ENCODE data around the gene SCAPER.
"Not testable (repeated sequence)": the region's sequence is repeated elsewhere in the genome, so short reads cannot be mapped to it uniquely, and the experiment has no call there.

Gene SCAPER

GRCh38 chr15:76327191-76328105 is 577.7 kb downstream of the SCAPER start:
- TF ChIP-seq POLR2A (IDR thresholded peaks at IDR 0.05; ENCODE audit: low read length): no peak
- no peak for TF ChIP-seq GATA1 (IDR thresholded peaks at IDR 0.05; ENCODE audit: low read depth, low read length)
- DNase-seq: no peak

DNA sequence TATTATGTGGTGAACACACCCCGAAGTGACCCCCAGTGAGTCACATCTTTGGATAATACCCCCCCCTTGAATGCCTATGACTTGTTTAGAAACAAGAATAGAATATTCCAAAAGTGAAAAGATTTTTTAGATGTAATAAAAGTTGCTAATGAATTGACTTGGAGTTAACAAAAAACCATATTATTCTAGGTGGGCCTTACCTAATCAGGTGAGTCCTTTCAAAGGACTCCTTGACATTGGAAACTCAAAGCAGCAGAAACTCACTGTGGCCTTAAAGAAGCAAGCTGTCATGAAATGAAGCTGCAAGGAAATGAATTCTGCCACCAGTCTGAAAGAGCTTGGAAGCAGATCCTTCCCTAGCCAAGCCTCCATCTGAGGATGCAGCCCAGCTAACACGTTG is 579.4 kb downstream of the SCAPER start:
- TF ChIP-seq GATA1 (IDR thresholded peaks at IDR 0.05; ENCODE audit: low read depth, low read length): no peak
- TF ChIP-seq POLR2A (IDR thresholded peaks at IDR 0.05; ENCODE audit: low read length): no peak
- DNase-seq: no peak

- TF ChIP-seq GATA1 (IDR thresholded peaks at IDR 0.05; ENCODE audit: low read depth, low read length) (no peak), POLR2A (IDR thresholded peaks at IDR 0.05; ENCODE audit: low read length) (no peak)
- DNase-seq: no peak
Measured at GRCh38 chr15:76324066-76324465, 581.1 kb downstream of the SCAPER start.

DNA sequence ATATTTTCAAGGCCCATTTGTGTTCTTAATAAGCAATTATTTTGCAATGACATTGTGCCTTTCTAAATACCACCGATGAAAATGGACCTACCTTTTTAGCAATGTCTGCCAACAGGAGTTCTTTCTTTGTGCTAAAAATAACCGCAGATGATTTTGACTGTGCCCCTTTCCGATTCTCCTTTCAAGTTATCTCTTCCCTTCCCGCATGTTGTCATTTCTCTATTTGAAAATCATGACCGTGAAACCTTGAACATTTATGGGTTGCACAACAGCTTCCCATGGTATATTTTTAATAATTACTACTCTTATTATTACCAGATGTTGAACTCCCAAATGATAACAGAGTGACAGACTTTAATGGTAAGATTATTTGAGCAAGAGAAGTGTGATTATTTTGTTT is 583.5 kb downstream of the SCAPER start:
- DNase-seq: no peak
- TF ChIP-seq POLR2A (IDR thresholded peaks at IDR 0.05; ENCODE audit: low read length) (no peak), GATA1 (IDR thresholded peaks at IDR 0.05; ENCODE audit: low read depth, low read length) (no peak)

GRCh38 chr15:76321171-76321570 is 584.0 kb downstream of the SCAPER start:
- TF ChIP-seq GATA1 (IDR thresholded peaks at IDR 0.05; ENCODE audit: low read depth, low read length) (no peak), POLR2A (IDR thresholded peaks at IDR 0.05; ENCODE audit: low read length) (no peak)
- DNase-seq: no peak

GRCh38 chr15:76320012-76320411 is 585.1 kb downstream of the SCAPER start:
- no peak for DNase-seq
- TF ChIP-seq POLR2A (IDR thresholded peaks at IDR 0.05; ENCODE audit: low read length): no peak
- no peak for TF ChIP-seq GATA1 (IDR thresholded peaks at IDR 0.05; ENCODE audit: low read depth, low read length)

GRCh38 chr15:76313731-76314130 is 591.4 kb downstream of the SCAPER start:
- TF ChIP-seq GATA1 (IDR thresholded peaks at IDR 0.05; ENCODE audit: low read depth, low read length): no peak
- TF ChIP-seq POLR2A (IDR thresholded peaks at IDR 0.05; ENCODE audit: low read length): no peak
- DNase-seq: peak; percentile 19 to 45

DNA sequence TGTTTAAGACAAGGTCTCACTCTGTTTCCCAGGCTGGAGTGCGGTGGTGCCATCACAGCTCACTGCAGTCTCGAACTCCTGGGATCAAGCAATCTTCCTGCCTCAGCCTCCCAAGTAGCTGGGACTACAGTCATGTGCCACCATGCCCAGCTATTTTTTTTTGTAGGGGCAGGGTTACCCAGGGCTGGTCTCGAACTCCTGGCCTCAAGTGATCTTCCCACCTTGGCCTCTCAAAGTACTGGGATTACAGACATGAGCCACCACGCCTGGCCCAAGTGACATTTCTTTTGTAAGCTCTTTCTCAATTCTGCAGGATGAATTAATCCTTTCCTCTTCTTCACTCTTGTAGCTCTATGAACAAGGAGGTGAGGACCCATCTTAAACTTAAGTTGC is 592.0 kb downstream of the SCAPER start:
- DNase-seq: not testable (repeated sequence)

GRCh38 chr15:76312540-76313174 is 592.5 kb downstream of the SCAPER start:
- TF ChIP-seq GATA1 (IDR thresholded peaks at IDR 0.05; ENCODE audit: low read depth, low read length) (no peak), POLR2A (IDR thresholded peaks at IDR 0.05; ENCODE audit: low read length) (no peak)
- peak; percentile 31 to 33 for DNase-seq

- peak; percentile 94 for TF ChIP-seq POLR2A (IDR thresholded peaks at IDR 0.05; ENCODE audit: low read length)
- no peak for TF ChIP-seq GATA1 (IDR thresholded peaks at IDR 0.05; ENCODE audit: low read depth, low read length)
- DNase-seq: peak; percentile 96
Measured at GRCh38 chr15:76311100-76311953, 593.8 kb downstream of the SCAPER start, which contains the start of gene ETFA. ETFA (minus strand) TSS chr15:76311469; CDS start chr15:76311388, 81 bp downstream.

GRCh38 chr15:76310475-76311099 is 594.6 kb downstream of the SCAPER start:
- no peak for TF ChIP-seq GATA1 (IDR thresholded peaks at IDR 0.05; ENCODE audit: low read depth, low read length)
- TF ChIP-seq POLR2A (IDR thresholded peaks at IDR 0.05; ENCODE audit: low read length): no peak
- DNase-seq: peak; percentile 65 to 71

- TF ChIP-seq POLR2A (IDR thresholded peaks at IDR 0.05; ENCODE audit: low read length) (no peak), GATA1 (IDR thresholded peaks at IDR 0.05; ENCODE audit: low read depth, low read length) (no peak)
- DNase-seq: no peak
Measured at GRCh38 chr15:76309601-76310330, 595.4 kb downstream of the SCAPER start.

GRCh38 chr15:76303909-76304308 is 601.2 kb downstream of the SCAPER start:
- no peak for DNase-seq
- TF ChIP-seq POLR2A (IDR thresholded peaks at IDR 0.05; ENCODE audit: low read length) (no peak), GATA1 (IDR thresholded peaks at IDR 0.05; ENCODE audit: low read depth, low read length) (no peak)
